HepG2 (cell line): ENCODE results near the gene RLN2. TPM values are rescaled to one million over a fixed set of nuclear protein-coding genes. Genes with fewer than 3 reads are reported as not detected.

ENCODE experiments used
- ATAC-seq: fragments of 200-7000 bp; cut with Tn5 transposase; 3 replicates; pipeline ENCODE4 v1.9.1; 2020; ENCODE audit warnings: mild to moderate bottlenecking, moderate library complexity
- BruUV-seq: library from RNA; stranded (reverse); fragments of 400-500 nt; replicated peaks from 2 replicates; lab custom pipeline; 2021; lab: Mats Ljungman, UMichigan
- CTCF ChIA-PET: fragments of 300-600 bp; formaldehyde crosslinking; extraction: SDS; loops from one replicate; lab custom pipeline; 2021; ENCODE audit warnings: low total read pairs, inconsistent platforms, low intra/inter-chr PET ratio; lab: Yijun Ruan, JAX
- POLR2A ChIA-PET: fragments of 350-600 bp; sonication (Branson Sonifier 250); formaldehyde crosslinking; loops from one replicate; lab custom pipeline; 2020; ENCODE audit warnings: antibody characterized with exemption, inconsistent platforms; lab: Yijun Ruan, JAX
- DNase-seq: peaks from one replicate; pipeline ENCODE4 v3.0.0-alpha.2; 2015; ENCODE audit warnings: low spot score
- FAIRE-seq: peaks from 3 replicates; lab custom pipeline; 2011; peaks lifted over from hg19 to GRCh38; lab: Jason Lieb, UNC
- H2AFZ ChIP-seq: one replicate; pipeline ENCODE4 v1.6.1; 2011; ENCODE audit warnings: low read length, inconsistent platforms
- H3K27ac ChIP-seq: fragments of 300-600 bp; 3 replicates; pipeline ENCODE4 v1.8.0; 2011; ENCODE audit warnings: mixed run types, mild to moderate bottlenecking, mixed read lengths, low read length, inconsistent platforms; ENCODE audit not compliant: insufficient read depth; ENCODE audit errors: extremely low read length
- H3K27me3 ChIP-seq, 2 experiments: fragments of 200-600 bp in 1 of 2; 2 replicates in 1 of 2; 3 replicates in 1 of 2; pipeline versions ENCODE4 v1.6.0 to v1.8.0; 2011; ENCODE audit warnings: low read length in 2 of 2, mild to moderate bottlenecking in 2 of 2, moderate library complexity in 2 of 2, inconsistent platforms in 1 of 2; ENCODE audit not compliant: insufficient read depth in 2 of 2, control insufficient read depth in 1 of 2
- H3K36me3 ChIP-seq, 2 experiments: fragments of 200-600 bp in 1 of 2; replicated peaks in 1 of 2; 2 replicates in 1 of 2; 3 replicates in 1 of 2; pipeline versions ENCODE4 v1.5.1 to v1.8.0; 2011; ENCODE audit warnings: low read length in 2 of 2, inconsistent platforms in 1 of 2; ENCODE audit not compliant: insufficient read depth in 2 of 2, control insufficient read depth in 1 of 2
- H3K4me1 ChIP-seq: 2 replicates; pipeline ENCODE4 v1.5.1; 2012; ENCODE audit warnings: low read length, inconsistent platforms; ENCODE audit not compliant: insufficient read depth
- H3K4me2 ChIP-seq: 2 replicates; pipeline ENCODE4 v1.6.0; 2011; ENCODE audit warnings: low read depth, low read length, inconsistent platforms
- H3K4me3 ChIP-seq, 3 experiments: fragments of 200-600 bp in 1 of 3; sonication (generic), shearing (Covaris generic) in 1 of 3; replicated peaks in 1 of 3; 2 replicates each; pipeline ENCODE4 v1.5.1; 2011 to 2016; ENCODE audit warnings: low read length in 3 of 3, inconsistent platforms in 2 of 3, low read depth in 2 of 3, mild to moderate bottlenecking in 2 of 3, control low read depth in 1 of 3, mixed read lengths in 1 of 3; ENCODE audit not compliant: insufficient read depth in 1 of 3
- H3K79me2 ChIP-seq: one replicate; pipeline ENCODE4 v1.6.1; 2011; ENCODE audit warnings: low read length, inconsistent platforms; ENCODE audit not compliant: insufficient read depth
- H3K9ac ChIP-seq: 2 replicates; pipeline ENCODE4 v1.6.0; 2011; ENCODE audit warnings: mild to moderate bottlenecking, low read depth, low read length, inconsistent platforms; ENCODE audit not compliant: insufficient read depth
- H3K9me3 ChIP-seq: 2 replicates; pipeline ENCODE4 v1.5.1; 2012; ENCODE audit warnings: mild to moderate bottlenecking, low read length
- H4K20me1 ChIP-seq: 2 replicates; pipeline ENCODE4 v1.6.0; 2011; ENCODE audit warnings: inconsistent platforms, mild to moderate bottlenecking, low read length, moderate library complexity; ENCODE audit not compliant: insufficient read depth
- CBX1 ChIP-seq: IDR thresholded peaks from one replicate; pipeline ENCODE4 v1.6.1; 2016; ENCODE audit warnings: antibody characterized with exemption, low read depth
- CENPBD1 ChIP-seq: sonication (generic); formaldehyde crosslinking; IDR thresholded peaks from 2 replicates; pipeline ENCODE4 v1.8.0; 2022; ENCODE audit warnings: missing genetic modification reagents, low read depth, mild to moderate bottlenecking, borderline replicate concordance
- ISL2 ChIP-seq: sonication (generic); formaldehyde crosslinking; IDR thresholded peaks from 2 replicates; pipeline ENCODE4 v1.5.0; 2020; ENCODE audit warnings: missing genetic modification reagents
- ONECUT2 ChIP-seq: sonication (generic); formaldehyde crosslinking; IDR thresholded peaks from 2 replicates; pipeline ENCODE4 v1.4.0; 2020; ENCODE audit warnings: missing genetic modification reagents
- PRDM10 ChIP-seq: sonication (generic); formaldehyde crosslinking; IDR thresholded peaks from 2 replicates; pipeline ENCODE4 v1.4.0; 2020; ENCODE audit warnings: low read depth, missing genetic modification reagents
- TEAD3 ChIP-seq: optimal IDR thresholded peaks from 2 replicates; pipeline ENCODE3; 2016; ENCODE audit warnings: borderline replicate concordance
- ZNF317 ChIP-seq: sonication (generic); formaldehyde crosslinking; IDR thresholded peaks from 2 replicates; pipeline ENCODE4 v1.5.0; 2020; ENCODE audit warnings: mild to moderate bottlenecking, missing genetic modification reagents
- ZNF468 ChIP-seq: sonication (generic); formaldehyde crosslinking; IDR thresholded peaks from 2 replicates; pipeline ENCODE4 v1.8.0; 2022; ENCODE audit warnings: mild to moderate bottlenecking, moderate library complexity, missing genetic modification reagents
- ZNF761 ChIP-seq: sonication (generic); formaldehyde crosslinking; conservative IDR thresholded peaks from 2 replicates; pipeline ENCODE4 v1.4.0; 2020; ENCODE audit warnings: mild to moderate bottlenecking, missing genetic modification reagents
- ZSCAN25 ChIP-seq: sonication (generic); formaldehyde crosslinking; IDR thresholded peaks from 2 replicates; pipeline ENCODE4 v1.8.0; 2022; ENCODE audit warnings: mild to moderate bottlenecking, missing genetic modification reagents
- WGBS: methylation state at CpG from one replicate; pipeline ENCODE4 v1.1.6; 2017; ENCODE audit warnings: low lambda C conversion rate; 5-methylcytosine and 5-hydroxymethylcytosine counted together
- in situ Hi-C: cut with HindIII; loops from 2 replicates; pipeline ENCODE4 v1.10.0; 2017; ENCODE audit warnings: low pct_unique_long_range_greater_than_20kb; ENCODE audit not compliant: extremely low pct_ligation_motif_present
- intact Hi-C: fragments of 100-400 bp; cut with micrococcal nuclease; formaldehyde crosslinking; loops from one replicate; pipeline ENCODE4 v1.10.0; 2022; ENCODE audit not compliant: unreplicated experiment
- polyA plus RNA-seq, 8 experiments: library from polyadenylated mRNA; depleted of rRNA in 3 of 8; stranded (reverse) in 7 of 8; unstranded in 1 of 8; fragments of >200 nt; fragmentation: Illumina TruSeq in 4 of 8; extraction: Trizol in 4 of 8; gene quantifications; 2 replicates each; pipeline versions ENCODE4 v1.2.1 to v1.2.3, GENCODE V29; 2011 to 2016; ENCODE audit warnings: low read depth in 4 of 8, missing spikeins in 1 of 8, mixed read lengths in 1 of 8; ENCODE audit not compliant: insufficient read depth in 1 of 8
- total RNA-seq, 5 experiments: library from RNA; depleted of rRNA; stranded (reverse); fragments of >200 nt; fragmentation: Illumina TruSeq; extraction: Trizol; gene quantifications; 2 replicates each; pipeline ENCODE4 v1.2.3, GENCODE V29; 2016; ENCODE audit warnings: low read depth in 1 of 5
- TF ChIP-seq, protein P1 (sequence below), 2 experiments: sonication (generic) in 1 of 2; formaldehyde crosslinking in 1 of 2; IDR thresholded peaks; 2 replicates each; pipeline versions ENCODE4 v1.4.0 to v1.6.1; 2016 to 2020; ENCODE audit warnings: borderline replicate concordance in 1 of 2, low read depth in 1 of 2, mild to moderate bottlenecking in 1 of 2, missing genetic modification reagents in 1 of 2

Gene RLN2
- total and polyA plus RNA-seq, 2 of the 13 experiments (the other 11 are each of a cell fraction or from before 2014, with no cell fraction given), result not detected

- in situ Hi-C loops (no loop called here), intact Hi-C loops (no loop called here)
- Histone ChIP-seq H3K9me3 (no peaks in the 10 kb centered on the region), H3K4me2 (no peak overlapping the region), H3K9ac (no peak overlapping the region), H4K20me1 (no peaks in the 10 kb centered on the region), H3K4me1 (no peaks in the 10 kb centered on the region), H3K27ac (no peak overlapping the region), H3K4me3 (no peak overlapping the region), H3K79me2 (no peaks in the 10 kb centered on the region), H3K27me3 (no peaks in the 10 kb centered on the region), H2AFZ (no peak overlapping the region), H3K36me3 (no peaks in the 10 kb centered on the region)
- ChIA-PET POLR2A (no interaction called here), CTCF (no interaction called here)
- WGBS, result 0% methylated on average over 1 of the region's 1 CpG
- BruUV-seq, result no TSS peak
- TF ChIP-seq ONECUT2 (CRISPR knock-in tag) (peak; percentile 50; the same call in 1 of the 2 replicates), CENPBD1 (CRISPR knock-in tag) (no peak), TEAD3 (peak; percentile 37), ZNF761 (CRISPR knock-in tag) (no peak), ZNF468 (CRISPR knock-in tag) (no peak), ZSCAN25 (CRISPR knock-in tag) (no peak), ISL2 (CRISPR knock-in tag) (no peak), PRDM10 (CRISPR knock-in tag) (no peak), ZNF317 (CRISPR knock-in tag) (no peak), CBX1 (no peak)
- TF ChIP-seq, protein P1, sequence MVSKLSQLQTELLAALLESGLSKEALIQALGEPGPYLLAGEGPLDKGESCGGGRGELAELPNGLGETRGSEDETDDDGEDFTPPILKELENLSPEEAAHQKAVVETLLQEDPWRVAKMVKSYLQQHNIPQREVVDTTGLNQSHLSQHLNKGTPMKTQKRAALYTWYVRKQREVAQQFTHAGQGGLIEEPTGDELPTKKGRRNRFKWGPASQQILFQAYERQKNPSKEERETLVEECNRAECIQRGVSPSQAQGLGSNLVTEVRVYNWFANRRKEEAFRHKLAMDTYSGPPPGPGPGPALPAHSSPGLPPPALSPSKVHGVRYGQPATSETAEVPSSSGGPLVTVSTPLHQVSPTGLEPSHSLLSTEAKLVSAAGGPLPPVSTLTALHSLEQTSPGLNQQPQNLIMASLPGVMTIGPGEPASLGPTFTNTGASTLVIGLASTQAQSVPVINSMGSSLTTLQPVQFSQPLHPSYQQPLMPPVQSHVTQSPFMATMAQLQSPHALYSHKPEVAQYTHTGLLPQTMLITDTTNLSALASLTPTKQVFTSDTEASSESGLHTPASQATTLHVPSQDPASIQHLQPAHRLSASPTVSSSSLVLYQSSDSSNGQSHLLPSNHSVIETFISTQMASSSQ (IDR thresholded peaks at IDR 0.05; ENCODE audit: low read depth), result no peak
- TF ChIP-seq, protein P1 (CRISPR knock-in tag; IDR thresholded peaks at IDR 0.05; ENCODE audit: borderline replicate concordance), result no peak
- no peak; the same call in 2 of the 3 replicates for ATAC-seq
- FAIRE-seq, result no peak
- DNase-seq, result peak; percentile 10
These were observed 15.9 kb downstream of the RLN2 start for GRCh38 chr9:5288591-5288990.
